NCI-H510A (cell line): ENCODE measurements around the gene CALHM4.
"Not testable (repeated sequence)": the region's sequence is repeated elsewhere in the genome, so short reads cannot be mapped to it uniquely, and the experiment has no call there.

Source experiments
- DNase-seq: peaks from one replicate; lab custom pipeline; 2025; lab: John Stamatoyannopoulos, UW

Gene CALHM4

GRCh38 chr6:116577486-116577885, 23.9 kb downstream of the CALHM4 start:
- DNase-seq: no peak

GRCh38 chr6:116578335-116578734, 24.8 kb downstream of the CALHM4 start:
- DNase-seq: no peak

- no peak for DNase-seq
Observed at GRCh38 chr6:116579143-116579542, 25.6 kb downstream of the CALHM4 start.

- DNase-seq: no peak
Observed at GRCh38 chr6:116580198-116580597, 26.6 kb downstream of the CALHM4 start.

GRCh38 chr6:116586276-116586675, 32.7 kb downstream of the CALHM4 start:
- DNase-seq: no peak

GRCh38 chr6:116586738-116587137, 33.2 kb downstream of the CALHM4 start:
- DNase-seq: no peak

GRCh38 chr6:116595247-116595646, 41.7 kb downstream of the CALHM4 start:
- no peak for DNase-seq

- no peak for DNase-seq
Observed at GRCh38 chr6:116596815-116597214, 43.3 kb downstream of the CALHM4 start.

- not testable (repeated sequence) for DNase-seq
Observed at GRCh38 chr6:116603916-116604315, 50.4 kb downstream of the CALHM4 start.

GRCh38 chr6:116604868-116605267, 51.3 kb downstream of the CALHM4 start:
- not testable (repeated sequence) for DNase-seq

GRCh38 chr6:116605935-116606334, 52.4 kb downstream of the CALHM4 start:
- no peak for DNase-seq
